ENCODE data around the gene KCNMA1. TPM values are rescaled to one million over a fixed set of nuclear protein-coding genes. Genes with fewer than 3 reads are reported as not detected.

Gene KCNMA1
- total RNA-seq, 4 donors from 2014 or later = 68.4 to 170 (median 119) TPM

GRCh38 chr10:77193001-77193400, 444.6 kb downstream of the KCNMA1 start:
- WGBS, 2 donors (ENCODE audit: low coverage in 1 of 2) = 52 to 68% methylated on average over 2 of the region's 2 CpGs
- intact Hi-C loops (cut with DNase I; ENCODE audit: low total_unique reads) = no loop called here
- Histone ChIP-seq H3K4me1 (peaks cover 0 to 10% (median 2%) of the 10 kb centered on the region in 4 donors), H3K36me3 (no peaks in the 10 kb centered on the region), H3K4me3 (no peak overlapping the region), H3K27me3 (no peaks in the 10 kb centered on the region), H3K27ac (peak overlapping the region; percentile 63 to 84 (median 80)), H3K9me3 (no peaks in the 10 kb centered on the region)
- TF ChIP-seq POLR2AphosphoS5 (IDR thresholded peaks at IDR 0.05) = no peak
- TF ChIP-seq, protein P1, sequence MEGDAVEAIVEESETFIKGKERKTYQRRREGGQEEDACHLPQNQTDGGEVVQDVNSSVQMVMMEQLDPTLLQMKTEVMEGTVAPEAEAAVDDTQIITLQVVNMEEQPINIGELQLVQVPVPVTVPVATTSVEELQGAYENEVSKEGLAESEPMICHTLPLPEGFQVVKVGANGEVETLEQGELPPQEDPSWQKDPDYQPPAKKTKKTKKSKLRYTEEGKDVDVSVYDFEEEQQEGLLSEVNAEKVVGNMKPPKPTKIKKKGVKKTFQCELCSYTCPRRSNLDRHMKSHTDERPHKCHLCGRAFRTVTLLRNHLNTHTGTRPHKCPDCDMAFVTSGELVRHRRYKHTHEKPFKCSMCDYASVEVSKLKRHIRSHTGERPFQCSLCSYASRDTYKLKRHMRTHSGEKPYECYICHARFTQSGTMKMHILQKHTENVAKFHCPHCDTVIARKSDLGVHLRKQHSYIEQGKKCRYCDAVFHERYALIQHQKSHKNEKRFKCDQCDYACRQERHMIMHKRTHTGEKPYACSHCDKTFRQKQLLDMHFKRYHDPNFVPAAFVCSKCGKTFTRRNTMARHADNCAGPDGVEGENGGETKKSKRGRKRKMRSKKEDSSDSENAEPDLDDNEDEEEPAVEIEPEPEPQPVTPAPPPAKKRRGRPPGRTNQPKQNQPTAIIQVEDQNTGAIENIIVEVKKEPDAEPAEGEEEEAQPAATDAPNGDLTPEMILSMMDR (IDR thresholded peaks at IDR 0.05) = no peak
- no peak for TF ChIP-seq POLR2A (IDR thresholded peaks at IDR 0.05)
- TF ChIP-seq EP300 (IDR thresholded peaks at IDR 0.05; ENCODE audit: low read depth) = no peak
- no peak for DNase-seq
- in situ Hi-C loops (cut with MboI; ENCODE audit: low pct_ligation_motif_present in 1 of 4, low pct_unique_long_range_greater_than_20kb in 1 of 4, low sequenced_read_pairs in 3 of 4) = loop anchor here in 1 of 4 donors (25.0 kb wide), 1 partner anchor 194 kb away; no protein-coding TSS in a partner anchor

DNA sequence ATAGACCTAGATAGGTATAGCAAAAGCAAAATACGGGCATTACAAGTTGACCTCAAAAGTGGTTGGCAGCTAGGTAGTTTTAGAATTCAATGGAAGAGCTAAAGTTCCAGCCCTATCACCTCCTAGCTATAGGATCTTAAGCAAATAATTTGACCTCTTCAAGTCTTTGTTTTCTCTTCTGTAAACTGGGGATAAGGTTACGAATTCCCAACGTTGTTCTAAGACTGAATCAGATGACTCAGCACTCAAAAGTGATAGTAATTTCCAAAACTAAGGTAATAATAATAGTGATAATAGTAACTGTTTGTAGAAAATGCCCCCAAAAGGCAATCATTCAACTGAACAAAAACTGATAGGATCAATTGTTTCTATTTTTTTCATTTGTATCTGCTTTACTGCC, 445.2 kb downstream of the KCNMA1 start:
- H3K27me3 ChIP-seq = no peaks in the 10 kb centered on the region
- no peak for DNase-seq
- peak overlapping the region; percentile 63 to 84 (median 80) for H3K27ac ChIP-seq
- TF ChIP-seq, protein P1 (IDR thresholded peaks at IDR 0.05) = no peak
- TF ChIP-seq EP300 (IDR thresholded peaks at IDR 0.05; ENCODE audit: low read depth) = no peak
- no peak for TF ChIP-seq POLR2A (IDR thresholded peaks at IDR 0.05)
- no peak for TF ChIP-seq POLR2AphosphoS5 (IDR thresholded peaks at IDR 0.05)
- H3K4me3 ChIP-seq = no peak overlapping the region
- no peaks in the 10 kb centered on the region for H3K36me3 ChIP-seq
- no peaks in the 10 kb centered on the region for H3K9me3 ChIP-seq
- intact Hi-C loops (cut with DNase I; ENCODE audit: low total_unique reads) (no loop called here), in situ Hi-C loops (cut with MboI; ENCODE audit: low pct_ligation_motif_present in 1 of 4, low pct_unique_long_range_greater_than_20kb in 1 of 4, low sequenced_read_pairs in 3 of 4) (loop anchor here in 1 of 4 donors (25.0 kb wide), 1 partner anchor 195 kb away; no protein-coding TSS in a partner anchor)
- H3K4me1 ChIP-seq = peaks cover 0 to 13% (median 2%) of the 10 kb centered on the region in 4 donors
- 52 to 67% methylated on average over 3 of the region's 3 CpGs for WGBS, 2 donors (ENCODE audit: low coverage in 1 of 2)

DNA sequence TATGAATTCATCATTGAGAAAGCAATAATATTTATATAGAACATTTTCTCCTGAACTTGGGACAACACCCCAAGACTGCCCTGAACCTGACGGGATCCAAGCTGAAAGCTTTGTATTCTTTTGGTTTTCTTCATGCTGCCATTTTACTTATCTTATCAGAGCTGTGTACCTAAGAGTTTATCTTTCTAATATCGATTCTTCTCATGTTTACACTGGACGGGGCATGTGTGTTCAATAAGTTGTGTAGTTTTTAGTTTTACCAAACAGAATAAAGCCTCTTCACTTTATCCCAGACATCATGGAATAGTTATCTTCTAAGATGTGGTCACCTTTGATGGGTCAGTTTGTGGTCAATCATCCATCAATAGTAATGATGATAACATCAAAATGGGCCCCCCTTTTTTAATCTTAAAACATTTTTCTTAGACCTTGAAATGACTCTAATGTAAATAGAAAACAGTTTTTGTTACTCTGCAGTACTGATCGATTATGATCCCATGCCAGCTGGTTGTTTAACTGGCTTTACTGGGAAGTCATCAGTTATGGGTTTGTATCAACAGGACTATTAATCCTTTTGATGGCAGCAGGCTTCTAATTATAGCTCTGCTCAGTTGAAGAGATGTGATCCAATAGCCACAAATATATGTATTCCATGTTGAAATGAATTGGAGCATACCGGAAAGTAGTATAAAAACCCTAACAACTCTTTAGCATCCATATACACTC, 446.1 kb downstream of the KCNMA1 start:
- in situ Hi-C loops (cut with MboI; ENCODE audit: low pct_ligation_motif_present in 1 of 4, low pct_unique_long_range_greater_than_20kb in 1 of 4, low sequenced_read_pairs in 3 of 4) (loop anchor here in 1 of 4 donors (25.0 kb wide), 1 partner anchor 196 kb away; no protein-coding TSS in a partner anchor), intact Hi-C loops (cut with DNase I; ENCODE audit: low total_unique reads) (no loop called here)
- WGBS, 2 donors (ENCODE audit: low coverage in 1 of 2) = 58 to 73% methylated on average over 5 of the region's 5 CpGs
- peak overlapping the region; percentile 63 to 84 (median 80) for H3K27ac ChIP-seq
- H3K36me3 ChIP-seq = no peaks in the 10 kb centered on the region
- no peak overlapping the region for H3K4me3 ChIP-seq
- no peaks in the 10 kb centered on the region for H3K9me3 ChIP-seq
- TF ChIP-seq, protein P1 (IDR thresholded peaks at IDR 0.05) = no peak
- TF ChIP-seq POLR2A (IDR thresholded peaks at IDR 0.05) = no peak
- no peak for TF ChIP-seq EP300 (IDR thresholded peaks at IDR 0.05; ENCODE audit: low read depth)
- TF ChIP-seq POLR2AphosphoS5 (IDR thresholded peaks at IDR 0.05) = no peak
- no peak for DNase-seq
- H3K27me3 ChIP-seq = no peaks in the 10 kb centered on the region
- peaks cover 0 to 13% (median 2%) of the 10 kb centered on the region in 4 donors for H3K4me1 ChIP-seq

DNA sequence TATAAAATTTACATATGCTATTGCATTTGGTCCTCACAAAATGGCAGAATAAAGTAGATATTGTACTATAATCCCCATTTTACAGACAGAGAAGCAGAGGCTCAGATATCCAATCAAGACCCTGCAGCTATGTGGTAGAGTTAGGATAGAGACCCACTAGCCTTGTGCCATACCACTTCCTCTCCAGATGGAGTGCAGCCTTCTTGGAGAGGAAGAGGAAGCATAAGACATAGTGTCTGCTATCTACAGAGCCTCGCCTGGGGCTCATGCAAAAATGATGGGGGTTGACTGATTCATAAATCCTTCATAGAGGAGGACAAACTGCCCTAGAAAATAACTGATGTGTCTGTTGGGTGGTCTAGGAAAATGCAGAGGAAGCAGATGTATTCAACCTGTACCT, 447.3 kb downstream of the KCNMA1 start:
- Histone ChIP-seq H3K4me1 (peaks cover 0 to 13% (median 2%) of the 10 kb centered on the region in 4 donors), H3K4me3 (no peak overlapping the region), H3K27me3 (no peaks in the 10 kb centered on the region), H3K27ac (no peak overlapping the region), H3K36me3 (no peaks in the 10 kb centered on the region), H3K9me3 (no peaks in the 10 kb centered on the region)
- in situ Hi-C loops (cut with MboI; ENCODE audit: low pct_ligation_motif_present in 1 of 4, low pct_unique_long_range_greater_than_20kb in 1 of 4, low sequenced_read_pairs in 3 of 4) (loop anchor here in 1 of 4 donors (25.0 kb wide), 1 partner anchor 197 kb away; no protein-coding TSS in a partner anchor), intact Hi-C loops (cut with DNase I; ENCODE audit: low total_unique reads) (no loop called here)
- no peak for DNase-seq
- 57% methylated on average over 1 of the region's 1 CpG; no CpG with 5 or more reads in 1 of the 2 donors for WGBS, 2 donors (ENCODE audit: low coverage in 1 of 2)
- TF ChIP-seq EP300 (IDR thresholded peaks at IDR 0.05; ENCODE audit: low read depth) (no peak), POLR2A (IDR thresholded peaks at IDR 0.05) (no peak), POLR2AphosphoS5 (IDR thresholded peaks at IDR 0.05) (no peak)
- TF ChIP-seq, protein P1 (IDR thresholded peaks at IDR 0.05) = no peak
